NCI-H128 (cell line): Measurements from ENCODE around the gene TMEM184B.

Source experiments
- DNase-seq: peaks from one replicate; lab custom pipeline; 2025; ENCODE audit not compliant: unreplicated experiment; lab: John Stamatoyannopoulos, UW

Gene TMEM184B

DNA sequence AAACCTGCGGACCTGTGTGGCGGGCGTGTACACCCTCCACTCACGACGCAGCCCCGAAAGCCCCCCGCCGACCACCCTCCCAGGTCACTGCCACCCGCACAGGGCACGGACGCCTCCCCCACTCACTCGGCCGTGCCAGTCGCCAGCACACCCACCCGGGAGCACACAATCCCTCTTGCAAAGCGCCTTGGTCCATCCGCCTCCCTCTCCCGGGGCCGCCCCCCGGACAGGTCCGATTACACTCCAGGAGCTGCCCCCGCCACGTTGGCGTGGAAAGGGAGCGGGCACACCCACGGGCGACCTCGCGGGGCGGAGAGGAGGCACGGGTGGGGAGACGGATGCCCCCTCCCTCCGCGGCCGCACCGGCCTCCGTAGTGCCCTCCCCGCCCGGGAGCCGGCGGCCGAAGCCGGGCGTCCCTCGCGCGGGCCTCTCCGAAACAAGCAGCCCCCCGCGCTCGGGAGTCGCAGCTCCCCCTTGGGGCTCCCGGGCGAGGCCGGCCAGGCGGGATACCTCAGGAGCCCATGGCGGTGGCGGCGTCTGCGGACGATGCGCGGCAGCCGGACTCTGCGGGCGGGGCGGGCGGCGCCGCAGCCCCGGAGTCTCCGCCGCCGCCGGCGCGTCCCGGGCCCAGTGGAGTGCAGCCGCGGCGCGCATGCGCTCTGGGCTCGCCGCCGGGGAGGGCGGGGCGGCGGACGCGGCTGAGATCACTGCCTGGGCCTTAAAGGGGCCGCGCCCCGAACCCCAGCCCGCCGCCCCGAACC lies at the start of gene TMEM184B:
Gene TMEM184B, minus strand, starts transcription at position 638 of the 762 bp plus-strand sequence. CDS start 25,049 bp downstream, outside the sequence.
- peak; percentile 30 for DNase-seq

DNA sequence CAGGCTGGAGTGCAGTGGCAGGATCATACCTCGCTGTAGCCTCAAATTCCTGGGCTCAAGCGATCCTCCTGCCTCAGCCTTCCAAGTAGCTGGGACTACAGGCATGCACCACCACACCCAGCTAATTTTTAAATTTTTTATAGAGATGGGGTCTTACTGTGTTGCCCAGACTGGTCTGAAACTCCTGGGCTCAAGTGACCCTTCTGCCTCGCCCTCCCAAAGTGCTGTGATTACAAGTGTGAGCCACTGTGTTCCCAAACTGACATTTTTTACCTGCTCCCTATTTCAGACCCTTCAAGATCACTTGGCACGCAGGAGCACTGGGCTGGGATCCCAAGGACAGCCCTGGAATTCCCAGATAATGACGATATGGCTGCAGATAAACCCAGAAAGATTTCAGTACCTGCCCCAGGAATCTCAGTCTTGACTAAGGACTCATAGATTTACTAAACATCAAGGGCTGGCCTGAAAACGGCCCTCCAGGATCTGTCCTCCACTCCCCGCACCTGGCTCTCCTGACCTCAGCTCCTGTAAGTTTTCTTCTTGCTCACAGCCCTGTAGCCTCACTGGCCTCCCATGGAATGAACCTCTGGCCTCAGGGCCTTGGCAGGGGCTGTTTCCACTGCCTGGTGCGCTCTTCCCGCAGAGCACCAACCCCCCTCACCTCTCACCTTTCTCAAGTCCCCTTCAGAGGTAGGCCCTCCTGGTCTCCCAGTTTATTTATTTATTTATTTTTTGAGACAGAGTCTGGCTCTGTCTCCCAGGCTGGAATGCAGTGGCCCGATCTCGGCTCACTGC lies 48.0 kb upstream of the TMEM184B start:
- DNase-seq = no peak

DNA sequence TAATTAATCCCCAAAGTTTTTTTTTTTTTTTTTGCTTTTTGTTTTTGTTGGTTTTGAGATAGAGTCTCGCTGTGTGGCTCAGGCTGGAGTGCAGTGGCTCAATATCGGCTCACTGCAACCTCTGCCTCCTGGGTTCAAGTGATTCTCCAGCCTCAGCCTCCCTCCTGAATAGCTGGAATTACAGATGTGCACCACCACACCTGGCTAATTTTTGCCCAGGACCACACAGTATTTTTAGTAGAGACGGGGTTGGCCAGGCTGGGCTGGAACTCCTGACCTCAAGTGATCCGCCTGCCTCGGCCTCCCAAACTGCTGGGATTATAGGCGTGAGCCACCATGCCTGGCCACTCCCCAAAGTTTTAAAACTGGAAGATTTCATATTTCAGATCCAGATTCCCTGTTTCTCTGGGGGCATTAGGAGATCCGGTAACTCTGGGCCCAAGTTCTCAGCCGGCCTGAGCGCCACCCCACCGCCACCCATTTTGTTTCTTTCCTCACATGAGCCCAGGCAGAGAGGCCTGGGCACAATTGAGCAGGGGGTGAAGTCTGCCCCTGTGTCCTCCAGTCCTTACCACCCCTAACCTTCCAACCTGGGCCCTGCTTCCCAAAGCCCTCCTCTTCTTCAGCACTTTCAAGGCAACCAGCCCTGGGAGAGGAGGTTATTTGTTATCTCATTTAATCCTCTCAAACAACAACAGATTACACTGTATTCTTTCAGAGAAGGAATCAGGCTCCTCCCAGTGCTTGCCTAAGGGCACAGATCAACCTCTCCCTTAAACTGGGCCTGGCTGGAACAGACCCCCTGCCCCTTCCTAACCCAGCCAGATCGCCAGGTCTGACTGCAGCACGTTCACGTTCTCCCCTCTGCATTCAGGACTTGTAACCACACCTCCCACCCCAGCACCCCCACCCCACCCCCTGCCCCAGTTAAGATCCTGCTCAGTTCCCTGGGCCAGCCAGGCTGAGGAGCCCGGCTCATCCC lies 46.3 kb upstream of the TMEM184B start:
- no peak for DNase-seq

DNA sequence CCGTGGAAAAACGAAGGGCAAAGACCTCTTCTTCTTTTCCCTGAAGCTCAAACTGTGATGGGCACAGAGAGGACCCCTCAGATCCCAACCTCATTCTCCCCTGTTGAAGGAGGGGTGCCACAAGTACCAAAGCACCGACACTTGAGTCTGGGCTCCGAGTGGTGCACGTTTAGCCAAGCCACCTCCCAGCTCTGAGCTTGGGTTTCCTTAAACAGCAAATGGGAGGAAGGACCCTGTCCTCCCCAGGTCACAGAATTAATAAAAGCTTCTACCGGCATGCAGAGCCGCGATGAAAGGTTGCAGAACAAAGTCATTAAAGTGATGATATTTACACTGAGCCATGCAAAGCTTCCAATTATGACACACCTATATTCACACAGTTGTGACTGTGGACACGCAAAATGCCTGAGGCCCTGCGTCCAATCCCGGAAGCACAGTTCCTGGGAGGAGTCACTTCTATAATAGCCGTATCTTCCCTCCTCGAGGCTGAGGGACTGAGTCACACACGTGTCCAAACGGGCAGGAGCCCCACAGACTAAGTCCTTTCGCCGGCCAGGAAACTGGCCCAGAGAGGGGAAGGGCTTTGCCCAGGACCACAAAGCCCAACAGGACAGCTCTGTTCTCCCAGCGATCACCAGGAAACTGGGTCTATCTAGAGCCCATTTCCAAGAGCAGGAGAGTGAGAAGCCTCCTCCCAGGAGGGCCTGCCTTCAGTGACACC lies 45.3 kb upstream of the TMEM184B start:
- DNase-seq = no peak

DNA sequence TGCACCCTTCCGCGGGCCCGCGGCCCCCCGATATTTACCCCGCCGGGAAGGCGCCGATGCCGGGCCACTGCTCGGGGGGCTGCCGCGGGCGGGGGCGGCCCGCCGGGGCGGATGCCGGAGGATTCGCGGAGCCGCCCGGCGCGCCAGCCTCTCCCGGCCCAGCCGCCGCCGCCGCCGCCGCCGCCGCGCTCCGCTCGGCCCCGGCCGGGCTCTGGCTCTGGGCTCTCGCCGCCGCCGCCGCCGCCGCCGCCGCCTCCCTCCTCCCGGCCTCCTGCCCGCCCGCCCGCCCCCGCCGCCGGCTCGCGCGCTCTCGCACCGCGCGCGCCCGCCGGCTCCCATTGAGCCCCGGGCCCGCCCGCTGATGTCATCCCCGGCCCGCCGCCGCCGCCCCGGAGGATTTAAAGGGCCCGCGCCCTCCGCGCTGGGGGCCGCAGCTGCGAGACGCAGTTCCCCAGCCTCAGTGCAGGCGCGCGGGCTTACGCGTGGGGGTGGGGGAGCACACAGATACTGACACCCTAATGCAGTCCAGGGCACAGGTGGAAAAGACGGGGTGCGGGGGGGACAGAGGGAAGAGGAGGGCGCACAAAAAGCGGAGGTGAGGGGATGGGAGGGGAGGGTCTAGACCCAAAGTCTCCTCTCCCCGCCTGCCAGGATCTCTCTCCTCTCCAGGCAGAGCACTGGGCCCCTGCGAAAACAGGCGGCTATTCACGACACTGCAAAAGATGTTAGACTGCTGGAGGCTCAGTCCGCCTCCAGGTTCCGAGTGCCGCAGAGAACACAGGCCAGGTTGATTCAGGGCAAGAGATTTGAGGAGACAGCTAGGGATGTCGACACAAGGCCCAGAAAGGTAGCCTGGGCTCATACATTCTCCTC lies 44.5 kb upstream of the TMEM184B start, which contains the start of gene CSNK1E:
Gene CSNK1E, minus strand, starts transcription at position 312 of the 873 bp plus-strand sequence. CDS start 3,276 bp downstream, outside the sequence.
- DNase-seq = no peak

DNA sequence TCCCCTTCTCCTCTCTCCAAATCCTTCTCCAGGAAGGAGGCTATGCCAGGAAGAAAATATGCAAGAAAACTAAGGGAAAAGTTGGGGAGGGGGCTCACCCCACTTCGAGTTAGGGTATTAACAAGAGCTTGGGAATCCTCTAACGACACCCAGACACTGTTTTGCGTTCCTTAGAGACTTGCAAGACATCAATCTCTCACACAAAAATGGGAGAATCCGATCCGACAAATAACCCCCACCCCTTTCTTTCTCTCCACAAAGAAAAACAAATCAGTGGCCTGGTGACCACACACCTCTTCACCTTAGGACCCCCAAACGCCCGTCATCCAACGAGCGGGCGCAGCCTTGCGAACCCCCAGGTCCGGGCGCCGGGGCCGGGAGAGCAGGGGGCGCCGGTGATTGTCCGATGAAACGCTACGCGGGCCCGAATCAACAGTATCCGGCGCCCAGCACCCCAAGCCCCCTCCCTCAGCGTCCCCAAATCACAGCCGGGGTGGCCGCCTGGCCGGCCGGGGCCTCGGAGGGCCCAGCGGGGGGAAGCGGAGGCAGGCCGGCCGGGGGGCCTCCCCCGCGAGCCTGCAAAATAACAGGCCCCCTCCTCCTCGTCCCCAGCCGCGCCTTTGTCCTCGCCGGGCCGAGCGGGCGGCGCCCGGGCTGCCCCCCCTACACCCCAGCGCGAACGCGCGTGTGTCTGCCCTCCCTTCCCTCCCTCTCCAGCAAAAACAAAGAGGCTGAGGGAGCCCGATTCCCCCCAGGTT lies 43.7 kb upstream of the TMEM184B start:
- no peak for DNase-seq

DNA sequence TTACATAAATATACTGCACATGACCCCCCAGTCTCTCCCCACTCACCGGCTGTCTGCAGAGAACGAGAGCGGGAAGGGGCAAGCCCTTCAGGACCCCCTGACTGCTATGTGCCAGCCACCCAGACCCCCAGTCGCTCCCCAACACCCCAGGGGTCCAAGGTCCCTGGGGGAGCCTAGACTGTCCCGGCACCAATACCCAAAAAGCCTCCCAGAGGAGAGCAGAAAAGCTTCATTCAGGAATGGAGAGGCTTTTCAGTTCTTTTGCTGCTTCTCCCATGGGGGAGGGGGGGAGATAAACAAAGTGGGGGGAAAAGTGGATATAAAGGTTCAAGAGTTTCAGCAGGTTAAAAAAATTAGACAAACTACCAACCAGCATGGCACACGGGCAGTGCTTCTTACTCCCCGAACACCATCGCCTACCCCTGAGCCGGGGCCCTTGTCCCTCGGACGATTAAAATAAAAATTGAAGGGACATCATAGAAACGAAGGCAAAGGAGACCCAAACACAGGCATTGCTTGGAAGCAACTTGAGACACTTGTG lies 43.1 kb upstream of the TMEM184B start:
- DNase-seq = no peak

DNA sequence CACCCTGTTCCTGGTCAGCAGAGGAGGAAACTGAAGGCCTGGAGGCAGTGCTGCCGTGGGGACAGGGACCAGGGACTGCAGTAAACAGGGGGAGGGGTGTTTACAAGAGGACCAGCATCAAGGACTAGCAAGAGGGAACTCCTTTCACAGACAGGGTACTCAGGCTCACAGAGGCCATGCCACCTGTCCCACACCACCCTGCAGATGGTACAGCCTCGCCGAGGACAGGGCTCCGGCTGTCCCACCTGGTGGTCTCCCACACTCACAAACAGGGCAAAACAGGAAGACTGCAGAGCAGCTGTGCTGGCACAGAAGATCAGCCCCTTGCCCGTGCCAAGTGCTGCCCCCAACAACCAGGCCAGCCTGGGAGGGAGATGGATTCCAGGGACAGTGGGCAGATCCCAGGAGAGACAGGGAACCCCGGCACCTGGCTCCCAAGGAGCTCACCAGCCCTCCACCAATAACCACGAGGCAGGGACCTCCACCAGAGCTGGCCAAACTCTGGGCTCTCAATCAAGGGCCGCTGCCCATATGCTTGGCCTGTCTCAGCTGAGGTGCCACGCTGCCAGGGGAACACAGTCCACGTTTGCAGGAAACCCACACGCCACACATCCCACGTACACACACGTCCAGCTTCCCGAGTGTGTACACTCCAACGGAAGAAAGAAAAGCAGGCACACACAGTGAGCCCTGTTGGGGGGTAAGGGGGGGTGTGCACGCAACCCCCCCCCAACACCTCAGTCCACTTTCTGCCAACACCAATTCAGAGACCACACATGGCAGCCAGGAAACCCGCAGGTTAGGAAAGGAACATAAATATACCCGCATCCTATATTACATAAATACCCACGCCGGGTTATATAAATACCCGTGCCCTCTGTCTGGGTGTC lies 42.4 kb upstream of the TMEM184B start:
- no peak for DNase-seq

DNA sequence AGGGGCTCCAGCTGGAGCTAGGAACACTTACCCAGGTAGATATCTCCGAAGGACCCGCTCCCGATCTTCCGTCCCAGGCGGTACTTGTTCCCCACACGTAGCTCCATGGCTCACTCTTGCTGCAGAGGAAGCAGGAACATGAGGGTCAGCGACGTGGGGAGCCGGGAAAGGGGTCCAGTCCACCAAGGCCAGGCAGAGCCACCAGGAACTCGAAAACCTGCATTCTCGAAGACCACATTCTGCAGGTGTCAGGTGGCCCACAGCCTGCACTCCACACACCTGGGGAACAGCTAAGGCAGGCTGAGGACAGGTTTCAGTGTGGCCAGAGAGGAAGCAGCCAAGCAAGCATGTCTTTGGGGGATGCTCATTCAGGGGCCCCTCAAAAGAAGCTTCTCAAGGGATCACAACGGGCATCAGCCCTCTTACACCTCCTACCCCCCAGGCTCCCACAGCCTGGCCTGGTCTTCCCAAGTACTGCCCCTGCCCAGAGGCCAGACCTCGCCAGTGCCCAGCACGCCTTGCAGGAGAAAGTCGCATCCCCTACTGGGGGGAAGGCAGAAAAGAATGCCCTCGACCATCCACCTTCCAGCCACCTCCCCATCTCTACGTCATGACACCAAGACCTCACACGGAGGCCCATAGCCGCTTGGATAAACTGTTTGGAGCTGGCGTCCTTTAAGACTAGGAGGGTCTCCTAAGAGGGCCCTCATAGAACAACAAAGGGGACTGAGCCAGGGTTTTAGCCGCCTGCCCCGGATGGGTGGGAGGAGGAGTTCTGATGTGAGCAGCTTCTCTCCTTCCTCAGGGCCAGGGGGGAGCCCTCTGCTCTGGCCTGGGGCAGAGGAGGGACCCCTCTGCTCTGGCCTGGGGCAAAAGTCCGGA lies 41.5 kb upstream of the TMEM184B start:
- no peak for DNase-seq

DNA sequence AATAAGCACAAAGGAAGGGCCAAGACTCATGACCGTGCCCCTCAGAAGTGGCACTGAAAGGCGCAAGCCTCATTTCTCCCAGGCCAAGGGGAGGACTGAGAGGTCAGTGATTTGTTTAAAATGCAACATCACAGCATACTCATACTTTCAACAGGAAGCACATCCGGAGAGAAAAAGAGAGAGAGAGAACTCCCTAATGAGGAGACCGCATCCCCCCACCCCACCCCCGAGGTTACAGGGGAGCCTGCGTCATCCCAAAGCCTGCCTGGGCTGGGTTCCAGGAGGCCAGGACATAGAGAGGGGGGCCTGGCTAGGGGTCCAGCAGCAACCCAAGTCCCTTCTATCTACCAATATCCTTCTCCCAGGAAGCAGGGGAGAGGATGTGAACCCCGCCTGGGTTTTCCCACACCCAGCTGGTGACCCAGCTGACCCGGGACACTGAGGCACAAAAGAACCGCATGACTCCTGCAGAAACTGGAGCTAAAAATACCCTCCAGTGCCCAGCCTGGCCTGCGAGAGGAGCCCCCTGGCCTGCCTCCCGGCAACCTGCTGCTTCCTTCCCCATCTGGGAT lies 40.7 kb upstream of the TMEM184B start:
- DNase-seq = no peak

DNA sequence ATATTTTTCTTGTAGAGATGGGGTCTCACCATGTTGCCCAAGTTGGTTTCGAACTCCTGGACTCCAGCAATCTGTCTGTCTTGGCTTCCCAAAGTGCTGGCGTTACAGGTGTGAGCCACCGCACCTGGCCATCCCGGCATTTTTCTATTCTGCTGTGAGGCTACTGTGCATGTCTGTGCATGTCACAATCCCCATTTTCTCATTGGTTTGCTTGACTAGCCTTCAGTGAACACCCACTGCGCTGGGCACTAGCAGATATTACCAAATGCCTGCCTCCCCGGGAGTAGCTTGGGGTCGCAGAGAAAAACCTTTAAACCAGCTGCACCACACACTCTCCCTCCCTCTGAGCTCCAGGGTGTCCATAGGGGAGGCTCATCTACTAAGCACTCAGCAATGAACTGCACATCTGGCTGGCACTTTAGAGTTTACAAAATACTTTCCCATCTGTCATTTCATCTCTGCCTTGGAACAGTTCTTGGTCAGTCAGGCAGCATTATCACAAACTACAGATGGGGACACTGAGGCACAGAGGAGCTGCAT lies 39.5 kb upstream of the TMEM184B start:
- no peak for DNase-seq

DNA sequence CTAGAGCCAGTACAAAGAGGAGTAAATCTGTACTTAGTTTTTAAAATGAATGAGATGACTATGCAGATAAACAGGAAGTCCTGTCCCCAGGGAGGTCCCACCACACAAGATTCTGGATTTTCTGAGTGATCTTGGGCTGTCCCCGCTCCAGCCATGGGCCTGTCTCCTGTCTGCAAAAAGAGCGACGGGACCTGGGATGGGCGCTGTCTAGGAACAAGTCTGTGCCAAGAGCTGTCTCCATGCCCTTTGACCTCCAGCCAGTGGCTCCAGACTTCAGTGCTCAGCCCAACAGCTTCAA lies 38.5 kb upstream of the TMEM184B start:
- DNase-seq = no peak

DNA sequence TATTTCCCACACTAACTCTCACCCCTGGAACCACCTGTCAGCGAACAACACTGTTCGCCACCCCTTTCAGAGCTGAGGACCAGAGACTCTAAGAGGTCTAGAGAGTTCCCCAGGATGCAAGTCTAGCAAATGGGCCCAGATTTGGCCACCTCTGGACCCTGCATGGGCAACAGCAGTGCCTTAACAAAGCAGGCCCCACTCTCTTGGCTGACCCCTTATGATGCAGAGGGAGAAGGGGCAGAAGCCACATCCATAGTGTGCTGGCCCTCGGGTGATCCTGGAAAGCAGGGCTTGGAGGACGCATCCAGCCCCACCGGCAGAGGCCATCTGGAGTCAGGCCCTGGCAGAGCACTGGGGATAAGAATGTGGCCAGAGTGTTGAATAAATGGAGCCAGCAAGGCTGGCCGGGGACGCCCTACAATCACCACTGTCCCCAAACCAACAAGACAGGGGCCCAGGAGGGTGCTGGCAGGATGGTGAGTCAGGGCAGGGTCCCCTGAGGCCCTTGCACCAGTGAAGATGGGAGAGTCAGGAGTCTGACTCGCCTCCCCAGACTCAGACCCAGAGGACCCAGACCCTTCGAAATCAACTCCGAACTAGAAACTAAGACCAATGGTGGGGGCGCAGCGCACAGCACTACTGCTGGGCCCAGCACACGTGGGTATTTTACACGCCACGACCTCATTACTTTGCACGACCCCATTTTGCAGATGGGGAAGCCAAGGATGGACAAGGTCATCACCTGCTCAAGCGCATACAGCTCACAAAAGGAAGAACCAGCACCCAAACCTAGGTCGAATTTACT lies 37.9 kb upstream of the TMEM184B start:
- no peak for DNase-seq

DNA sequence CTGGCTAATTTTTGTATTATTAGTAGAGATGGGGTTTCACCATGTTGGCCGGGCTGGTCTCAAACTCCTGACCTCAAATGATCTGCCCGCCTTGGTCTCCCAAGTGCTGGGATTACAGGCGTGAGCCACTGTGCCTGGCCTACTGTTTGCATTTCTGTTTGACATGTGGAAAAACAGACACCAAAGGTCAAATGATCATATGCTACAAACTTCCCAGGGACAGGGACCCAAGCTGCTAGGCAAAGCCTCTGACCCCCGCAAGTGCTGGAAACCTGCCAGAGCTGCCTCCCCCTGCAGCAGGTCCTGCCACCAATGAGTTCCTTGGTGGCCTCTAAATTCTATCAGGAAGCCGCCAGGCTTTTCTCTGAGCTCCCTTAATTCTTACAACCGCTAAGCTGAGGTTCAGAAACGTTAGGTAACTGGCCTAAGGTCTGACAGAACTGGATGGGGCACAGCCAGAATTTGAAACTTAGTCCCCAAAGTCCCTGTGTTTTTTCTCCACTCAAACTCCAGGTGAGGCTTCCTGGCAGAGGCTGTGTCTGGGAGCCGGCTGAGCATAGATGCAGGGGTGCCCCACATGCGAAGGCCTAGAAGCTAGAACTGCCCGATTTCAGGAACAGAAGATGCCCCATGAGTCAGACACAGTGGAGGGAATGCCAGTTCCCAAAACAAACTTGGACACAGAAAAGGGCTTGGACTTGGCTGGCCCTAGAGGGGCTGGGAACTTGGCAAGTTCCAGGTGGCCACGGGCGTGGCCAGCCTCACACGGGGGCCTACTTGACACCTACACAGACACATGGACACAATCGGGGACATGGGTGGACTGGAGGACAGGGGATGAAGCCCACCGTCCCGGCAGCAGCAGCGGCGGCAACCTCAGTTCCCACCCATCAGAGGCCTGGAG lies 37.1 kb upstream of the TMEM184B start:
- DNase-seq = no peak
